H9 (cell line): ENCODE data around the gene ZBED2. TPM values are rescaled to one million over a fixed set of nuclear protein-coding genes. Genes with fewer than 3 reads are reported as not detected.

Experiments used
- DNase-seq: peaks from one replicate; pipeline ENCODE4 v3.0.0-alpha.2; 2017
- H2AFZ ChIP-seq: one replicate; pipeline ENCODE4 v1.6.1; 2013; ENCODE audit warnings: mild to moderate bottlenecking, low read length, control low read depth, moderate library complexity
- H2AK5ac ChIP-seq: 2 replicates; pipeline ENCODE4 v1.6.1; 2013; ENCODE audit warnings: low read length, control low read depth, mixed read lengths; ENCODE audit not compliant: insufficient read length
- H2BK120ac ChIP-seq: one replicate; pipeline ENCODE4 v1.6.1; 2013; ENCODE audit warnings: low read depth, mild to moderate bottlenecking, low read length, control low read depth, inconsistent platforms; ENCODE audit not compliant: poor library complexity, severe bottlenecking
- H2BK12ac ChIP-seq: 2 replicates; pipeline ENCODE4 v1.6.1; 2013; ENCODE audit warnings: low read length, control low read depth, mixed read lengths, low read depth; ENCODE audit not compliant: insufficient read length
- H2BK15ac ChIP-seq: 2 replicates; pipeline ENCODE4 v1.6.1; 2013; ENCODE audit warnings: low read depth, low read length, control low read depth
- H2BK20ac ChIP-seq: one replicate; pipeline ENCODE4 v1.6.1; 2013; ENCODE audit warnings: low read depth, mild to moderate bottlenecking, low read length, control low read depth, inconsistent platforms; ENCODE audit not compliant: poor library complexity, severe bottlenecking
- H2BK5ac ChIP-seq: 2 replicates; pipeline ENCODE4 v1.6.1; 2013; ENCODE audit warnings: low read length, control low read depth, mixed read lengths; ENCODE audit not compliant: insufficient read length
- H3K14ac ChIP-seq: 2 replicates; pipeline ENCODE4 v1.6.1; 2013; ENCODE audit warnings: low read length, control low read depth; ENCODE audit not compliant: insufficient read depth
- H3K18ac ChIP-seq: 2 replicates; pipeline ENCODE4 v1.6.1; 2013; ENCODE audit warnings: low read depth, mild to moderate bottlenecking, mixed read lengths, low read length, control low read depth; ENCODE audit not compliant: insufficient read length
- H3K23ac ChIP-seq: 2 replicates; pipeline ENCODE4 v1.6.1; 2013; ENCODE audit warnings: low read length, control low read depth, mixed read lengths, low read depth; ENCODE audit not compliant: insufficient read length
- H3K23me2 ChIP-seq: 2 replicates; pipeline ENCODE4 v1.6.1; 2013; ENCODE audit warnings: low read depth, mild to moderate bottlenecking, mixed read lengths, low read length, control low read depth; ENCODE audit not compliant: insufficient read length, poor library complexity, severe bottlenecking
- H3K27ac ChIP-seq: 2 replicates; pipeline ENCODE4 v1.5.1; 2013; ENCODE audit warnings: low read length, control low read depth, mixed read lengths, low read depth; ENCODE audit not compliant: insufficient read length
- H3K27me3 ChIP-seq: 2 replicates; pipeline ENCODE4 v1.6.1; 2013; ENCODE audit warnings: low read length, control low read depth, inconsistent platforms; ENCODE audit not compliant: insufficient read depth
- H3K4ac ChIP-seq: 2 replicates; pipeline ENCODE4 v1.6.1; 2013; ENCODE audit warnings: low read depth, mild to moderate bottlenecking, control low read depth, inconsistent platforms, low read length, moderate library complexity
- H3K4me1 ChIP-seq: 2 replicates; pipeline ENCODE4 v1.6.1; 2013; ENCODE audit warnings: low read length, control low read depth, inconsistent platforms; ENCODE audit not compliant: insufficient read depth
- H3K4me2 ChIP-seq: 2 replicates; pipeline ENCODE4 v1.6.1; 2013; ENCODE audit warnings: low read length, control low read depth, mixed read lengths; ENCODE audit not compliant: insufficient read length, insufficient read depth
- H3K56ac ChIP-seq: 2 replicates; pipeline ENCODE4 v1.6.1; 2013; ENCODE audit warnings: low read depth, mild to moderate bottlenecking, mixed read lengths, low read length, control low read depth; ENCODE audit not compliant: insufficient read length
- H3K79me1 ChIP-seq: 2 replicates; pipeline ENCODE4 v1.6.1; 2013; ENCODE audit warnings: low read depth, mild to moderate bottlenecking, moderate library complexity, low read length, control low read depth, inconsistent platforms; ENCODE audit not compliant: insufficient read depth, poor library complexity, severe bottlenecking
- H3K79me2 ChIP-seq: 2 replicates; pipeline ENCODE4 v1.6.1; 2013; ENCODE audit warnings: low read length, control low read depth, inconsistent platforms; ENCODE audit not compliant: insufficient read depth
- H3K9ac ChIP-seq: 2 replicates; pipeline ENCODE4 v1.6.1; 2013; ENCODE audit warnings: low read length, control low read depth, mixed read lengths; ENCODE audit not compliant: insufficient read length; ENCODE audit errors: extremely low read depth
- H3K9me3 ChIP-seq: one replicate; pipeline ENCODE4 v1.6.1; 2013; ENCODE audit warnings: low read depth, low read length, inconsistent platforms; ENCODE audit not compliant: control insufficient read depth
- H3T11ph ChIP-seq: one replicate; pipeline ENCODE4 v1.6.1; 2013; ENCODE audit warnings: mild to moderate bottlenecking, low read length, control low read depth, inconsistent platforms
- H4K20me1 ChIP-seq: one replicate; pipeline ENCODE4 v1.6.1; 2013; ENCODE audit not compliant: control insufficient read depth, insufficient read length, insufficient read depth
- H4K5ac ChIP-seq: 2 replicates; pipeline ENCODE4 v1.6.1; 2013; ENCODE audit warnings: low read depth, mild to moderate bottlenecking, mixed read lengths, low read length, control low read depth; ENCODE audit not compliant: insufficient read length
- H4K8ac ChIP-seq: replicated peaks from 2 replicates; pipeline ENCODE4 v1.6.1; 2013; ENCODE audit warnings: low read length, control low read depth, mixed read lengths, low read depth; ENCODE audit not compliant: insufficient read length
- H4K91ac ChIP-seq: 2 replicates; pipeline ENCODE4 v1.6.1; 2013; ENCODE audit warnings: low read depth, mild to moderate bottlenecking, moderate library complexity, mixed read lengths, low read length, control low read depth; ENCODE audit not compliant: insufficient read length
- H3K27ac Mint-ChIP-seq, 3 experiments: 2 replicates in 2 of 3; 3 replicates in 1 of 3; pipeline ENCODE4 v1.8.0; 2020 to 2021; ENCODE audit warnings: mixed read lengths in 3 of 3, mild to moderate bottlenecking in 1 of 3, moderate library complexity in 1 of 3
- H3K27me3 Mint-ChIP-seq: 2 replicates; pipeline ENCODE4 v1.8.0; 2021; ENCODE audit warnings: low read depth, mild to moderate bottlenecking, moderate library complexity, mixed read lengths
- H3K36me3 Mint-ChIP-seq, 3 experiments: 2 replicates in 2 of 3; 3 replicates in 1 of 3; pipeline ENCODE4 v1.8.0; 2020 to 2021; ENCODE audit warnings: low read depth in 3 of 3, mixed read lengths in 3 of 3; ENCODE audit not compliant: insufficient read depth in 1 of 3
- H3K4me1 Mint-ChIP-seq, 2 experiments: 2 replicates each; pipeline ENCODE4 v1.8.0; 2020; ENCODE audit warnings: mixed read lengths in 2 of 2
- H3K4me3 Mint-ChIP-seq, 2 experiments: 2 replicates in 1 of 2; 3 replicates in 1 of 2; pipeline ENCODE4 v1.8.0; 2020 to 2021; ENCODE audit warnings: mild to moderate bottlenecking in 2 of 2, mixed read lengths in 2 of 2, moderate library complexity in 1 of 2
- H3K9me3 Mint-ChIP-seq, 2 experiments: 2 replicates in 1 of 2; 3 replicates in 1 of 2; pipeline ENCODE4 v1.8.0; 2020; ENCODE audit warnings: mild to moderate bottlenecking in 2 of 2, mixed read lengths in 2 of 2, moderate library complexity in 1 of 2
- WGBS: extraction: QIAGEN DNeasy Blood & Tissue Kit; methylation state at CpG from one replicate; pipeline ENCODE4 v1.1.7; 2013; ENCODE audit warnings: missing lambda C conversion rate, low lambda C conversion rate, mixed read lengths; ENCODE audit not compliant: insufficient read length; ENCODE audit errors: extremely low coverage; 5-methylcytosine and 5-hydroxymethylcytosine counted together
- total RNA-seq: library from RNA; stranded (reverse); gene quantifications from 2 replicates; pipeline ENCODE4 v1.2.1, GENCODE V29; 2021
- TF ChIP-seq, protein P1 (sequence below): fragments of 200-600 bp; sonication (generic); conservative IDR thresholded peaks from 3 replicates; pipeline ENCODE4 v1.8.0; 2021; ENCODE audit warnings: antibody characterized with exemption, mild to moderate bottlenecking

ZBED2 gene
- total RNA-seq, 1 experiment from 2014 or later, result not detected

DNA sequence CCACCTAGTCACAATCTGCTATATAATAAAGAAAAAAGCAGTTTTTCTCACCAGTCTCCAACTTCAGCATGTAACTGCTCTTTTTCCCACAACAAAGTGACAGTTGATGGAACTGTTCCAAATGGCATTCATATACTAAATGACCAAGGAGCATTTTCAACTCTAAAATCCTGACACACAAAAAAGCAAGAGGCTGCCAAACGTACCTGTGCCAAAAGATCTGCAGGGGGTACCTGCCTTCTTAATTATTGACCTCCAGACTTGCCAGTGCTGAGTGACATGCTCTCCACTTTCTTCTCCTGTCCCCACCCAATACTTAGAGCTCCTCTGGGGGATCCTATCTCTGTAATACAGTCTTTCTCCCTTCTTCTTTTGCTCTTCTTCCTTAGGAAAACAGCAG lies 18.0 kb downstream of the ZBED2 start:
- Histone ChIP-seq H4K5ac (no peak overlapping the region), H4K91ac (no peak overlapping the region), H3K9ac (no peak overlapping the region), H2AK5ac (no peak overlapping the region), H2BK5ac (no peak overlapping the region), H3K9me3 (no peaks in the 10 kb centered on the region), H2BK120ac (no peak overlapping the region), H3T11ph (no peak overlapping the region), H3K56ac (no peak overlapping the region), H3K79me2 (no peaks in the 10 kb centered on the region), H3K18ac (no peak overlapping the region), H3K79me1 (no peaks in the 10 kb centered on the region), H3K4ac (no peak overlapping the region), H2BK12ac (no peak overlapping the region), H3K23ac (no peak overlapping the region), H3K27ac (no peak overlapping the region), H2BK20ac (no peak overlapping the region), H3K14ac (no peak overlapping the region), H3K4me1 (no peaks in the 10 kb centered on the region), H2BK15ac (no peak overlapping the region), H2AFZ (no peak overlapping the region), H3K23me2 (no peaks in the 10 kb centered on the region), H4K20me1 (no peaks in the 10 kb centered on the region), H3K27me3 (no peaks in the 10 kb centered on the region), H3K4me2 (no peak overlapping the region), H4K8ac (no peak overlapping the region)
- DNase-seq, result no peak
- Mint-ChIP-seq H3K9me3 (no peaks in the 10 kb centered on the region), H3K27me3 (no peaks in the 10 kb centered on the region), H3K27ac (no peak overlapping the region), H3K4me1 (0 out of 4 replicates have a peak, but pooled peaks cover 0 to 3% of the 10 kb centered on the region in 2 experiments), H3K36me3 (no peaks in the 10 kb centered on the region), H3K4me3 (no peak overlapping the region)
- TF ChIP-seq, protein P1, sequence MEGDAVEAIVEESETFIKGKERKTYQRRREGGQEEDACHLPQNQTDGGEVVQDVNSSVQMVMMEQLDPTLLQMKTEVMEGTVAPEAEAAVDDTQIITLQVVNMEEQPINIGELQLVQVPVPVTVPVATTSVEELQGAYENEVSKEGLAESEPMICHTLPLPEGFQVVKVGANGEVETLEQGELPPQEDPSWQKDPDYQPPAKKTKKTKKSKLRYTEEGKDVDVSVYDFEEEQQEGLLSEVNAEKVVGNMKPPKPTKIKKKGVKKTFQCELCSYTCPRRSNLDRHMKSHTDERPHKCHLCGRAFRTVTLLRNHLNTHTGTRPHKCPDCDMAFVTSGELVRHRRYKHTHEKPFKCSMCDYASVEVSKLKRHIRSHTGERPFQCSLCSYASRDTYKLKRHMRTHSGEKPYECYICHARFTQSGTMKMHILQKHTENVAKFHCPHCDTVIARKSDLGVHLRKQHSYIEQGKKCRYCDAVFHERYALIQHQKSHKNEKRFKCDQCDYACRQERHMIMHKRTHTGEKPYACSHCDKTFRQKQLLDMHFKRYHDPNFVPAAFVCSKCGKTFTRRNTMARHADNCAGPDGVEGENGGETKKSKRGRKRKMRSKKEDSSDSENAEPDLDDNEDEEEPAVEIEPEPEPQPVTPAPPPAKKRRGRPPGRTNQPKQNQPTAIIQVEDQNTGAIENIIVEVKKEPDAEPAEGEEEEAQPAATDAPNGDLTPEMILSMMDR, result no peak
- WGBS, result no CpG with 5 or more reads among the region's 1 CpG
